Spleen (tissue), 11 donors: ENCODE results near the gene PTPRM. TPM values are rescaled to one million over a fixed set of nuclear protein-coding genes. Genes with fewer than 3 reads are reported as not detected.

ENCODE experiments used
- DNase-seq: peaks from one replicate; pipeline ENCODE4 v3.0.0-alpha.2; 2020
- H3K27ac ChIP-seq, 8 donors: fragments of 200-600 bp; sonication (generic) in 7 of 8; 1 replicate in 4 of 8; 2 replicates in 4 of 8; pipeline versions ENCODE4 v1.5.0 to v1.8.0; 2016 to 2021; ENCODE audit warnings: inconsistent platforms in 4 of 8, mild to moderate bottlenecking in 4 of 8, moderate library complexity in 1 of 8
- H3K27me3 ChIP-seq, 7 donors: fragments of 200-600 bp; sonication (generic) in 6 of 7; replicated peaks in 1 of 7; 1 replicate in 4 of 7; 2 replicates in 3 of 7; pipeline versions ENCODE4 v1.5.0 to v1.8.0; 2016 to 2021; ENCODE audit warnings: inconsistent platforms in 3 of 7, mild to moderate bottlenecking in 1 of 7
- H3K36me3 ChIP-seq, 6 donors: fragments of 200-600 bp; sonication (generic) in 5 of 6; 1 replicate in 4 of 6; 2 replicates in 2 of 6; pipeline versions ENCODE4 v1.5.0 to v1.8.0; 2016 to 2021; ENCODE audit warnings: inconsistent platforms in 2 of 6
- H3K4me1 ChIP-seq, 6 donors: fragments of 200-600 bp; sonication (generic) in 5 of 6; 1 replicate in 3 of 6; 2 replicates in 3 of 6; pipeline versions ENCODE4 v1.5.0 to v1.8.0; 2016 to 2021; ENCODE audit warnings: inconsistent platforms in 3 of 6
- H3K4me3 ChIP-seq, 8 donors: fragments of 200-600 bp; sonication (generic) in 7 of 8; 1 replicate in 4 of 8; 2 replicates in 4 of 8; pipeline versions ENCODE4 v1.5.0 to v1.8.0; 2016 to 2021; ENCODE audit warnings: inconsistent platforms in 4 of 8, mild to moderate bottlenecking in 4 of 8, moderate library complexity in 2 of 8
- H3K9me3 ChIP-seq, 8 donors: fragments of 200-600 bp; sonication (generic) in 7 of 8; 1 replicate in 4 of 8; 2 replicates in 4 of 8; pipeline versions ENCODE4 v1.5.0 to v1.8.0; 2016 to 2021; ENCODE audit warnings: inconsistent platforms in 4 of 8
- CTCF ChIP-seq, 11 experiments: fragments of 200-600 bp in 7 of 11; fragments of 450-650 bp in 4 of 11; sonication (generic) in 4 of 11; IDR thresholded peaks in 8 of 11; conservative IDR thresholded peaks in 3 of 11; 1 replicate in 7 of 11; 2 replicates in 4 of 11; pipeline versions ENCODE4 v1.4.0 to v1.8.0; 2016 to 2021; ENCODE audit warnings: antibody characterized with exemption in 11 of 11, inconsistent platforms in 4 of 11, mild to moderate bottlenecking in 1 of 11
- POLR2A ChIP-seq, 3 donors: fragments of 450-650 bp; IDR thresholded peaks; one replicate each; pipeline ENCODE4 v1.5.1; 2017; ENCODE audit warnings: antibody characterized with exemption in 3 of 3, mild to moderate bottlenecking in 1 of 3
- POLR2AphosphoS5 ChIP-seq, 3 donors: sonication (generic); formaldehyde crosslinking; IDR thresholded peaks; one replicate each; pipeline ENCODE4 v1.5.1; 2017; ENCODE audit warnings: antibody characterized with exemption in 3 of 3
- WGBS, 5 donors: extraction: QIAGEN DNeasy Blood & Tissue Kit in 3 of 5; methylation state at CpG; one replicate each; pipeline versions ENCODE4 v1.1.5 to v1.1.7; 2013 to 2018; 5-methylcytosine and 5-hydroxymethylcytosine counted together
- intact Hi-C: fragments of 100-400 bp; cut with DNase I; formaldehyde crosslinking; loops from one replicate; pipeline ENCODE4 v1.15.0; 2023; ENCODE audit warnings: low total_unique reads
- polyA plus RNA-seq, 3 donors: library from polyadenylated mRNA; stranded (reverse); fragments of 200-250 nt; gene quantifications; one replicate each; pipeline ENCODE4 v1.2.1, GENCODE V29; 2013
- total RNA-seq, 7 donors: library from RNA; depleted of rRNA in 3 of 7; stranded (reverse); fragments of >200 nt in 3 of 7; fragmentation: NEBNext Ultra II Directional in 4 of 7; extraction: Animal tissue kit (Norgen Biotek cat#: 25700) in 4 of 7; gene quantifications; one replicate each; pipeline versions ENCODE4 v1.1.0 to v1.2.1, GENCODE V29; 2016 to 2021
- donor health status: healthy with polysubstance abuse.
- donor health status: DM: no; HTN: no; CAD: no; lungs with moderate emphysema.
- donor health status: DM: no; HTN: no; CAD: no.
- donor health status: Bipolar disorder and iron deficiency.
- donor health status: healthy.
- donor health status: DM: no; HTN: no; CAD: no.
- donor health status: DM: yes; HTN: yes; CAD: no.

The PTPRM gene
- total and polyA plus RNA-seq, 10 donors, result 23.5 to 97.8 (median 62.8) TPM

GRCh38 chr18:8301427-8302172, 734.5 kb downstream of the PTPRM start:
- H3K4me1 ChIP-seq, result no peaks in the 10 kb centered on the region
- 85 to 91% (median 88%) methylated on average over 10 of the region's 10 CpGs for WGBS, 5 donors
- no peak for DNase-seq
- H3K36me3 ChIP-seq, result peaks cover 0 to 15% (median 0%) of the 10 kb centered on the region in 6 donors
- H3K27ac ChIP-seq, result no peak overlapping the region
- H3K4me3 ChIP-seq, result no peak overlapping the region
- intact Hi-C loops, result no loop called here
- H3K9me3 ChIP-seq, result no peaks in the 10 kb centered on the region
- H3K27me3 ChIP-seq, result no peaks in the 10 kb centered on the region
- TF ChIP-seq CTCF (IDR thresholded peaks at IDR 0.05 in 8 of 11, conservative IDR thresholded peaks at IDR 0.05 in 3 of 11) (no peak), POLR2AphosphoS5 (IDR thresholded peaks at IDR 0.05) (no peak), POLR2A (IDR thresholded peaks at IDR 0.05) (no peak)

GRCh38 chr18:8303151-8303755, 736.1 kb downstream of the PTPRM start:
- WGBS, 5 donors, result 83 to 90% (median 88%) methylated on average over 7 of the region's 7 CpGs
- H3K4me3 ChIP-seq, result no peak overlapping the region
- intact Hi-C loops, result no loop called here
- no peak for DNase-seq
- no peaks in the 10 kb centered on the region for H3K27me3 ChIP-seq
- no peaks in the 10 kb centered on the region for H3K9me3 ChIP-seq
- no peak overlapping the region for H3K27ac ChIP-seq
- H3K4me1 ChIP-seq, result no peaks in the 10 kb centered on the region
- TF ChIP-seq POLR2AphosphoS5 (IDR thresholded peaks at IDR 0.05), result no peak
- no peak for TF ChIP-seq POLR2A (IDR thresholded peaks at IDR 0.05)
- TF ChIP-seq CTCF (IDR thresholded peaks at IDR 0.05 in 8 of 11, conservative IDR thresholded peaks at IDR 0.05 in 3 of 11), result no peak
- no peaks in the 10 kb centered on the region for H3K36me3 ChIP-seq

GRCh38 chr18:8307960-8308359, 740.8 kb downstream of the PTPRM start:
- no peaks in the 10 kb centered on the region for H3K27me3 ChIP-seq
- H3K4me1 ChIP-seq, result no peaks in the 10 kb centered on the region
- no peak for DNase-seq
- H3K36me3 ChIP-seq, result no peaks in the 10 kb centered on the region
- no peak overlapping the region for H3K27ac ChIP-seq
- H3K4me3 ChIP-seq, result no peak overlapping the region
- TF ChIP-seq POLR2A (IDR thresholded peaks at IDR 0.05), result no peak
- no peak for TF ChIP-seq POLR2AphosphoS5 (IDR thresholded peaks at IDR 0.05)
- TF ChIP-seq CTCF (IDR thresholded peaks at IDR 0.05 in 8 of 11, conservative IDR thresholded peaks at IDR 0.05 in 3 of 11), result no peak
- intact Hi-C loops, result no loop called here
- no peaks in the 10 kb centered on the region for H3K9me3 ChIP-seq

- WGBS, 5 donors, result 73 to 89% (median 80%) methylated on average over 2 of the region's 2 CpGs
- H3K4me3 ChIP-seq, result no peak overlapping the region
- H3K36me3 ChIP-seq, result peaks cover 0 to 6% (median 0%) of the 10 kb centered on the region in 6 donors
- H3K4me1 ChIP-seq, result no peaks in the 10 kb centered on the region
- DNase-seq, result no peak
- intact Hi-C loops, result no loop called here
- no peaks in the 10 kb centered on the region for H3K27me3 ChIP-seq
- no peak overlapping the region for H3K27ac ChIP-seq
- no peaks in the 10 kb centered on the region for H3K9me3 ChIP-seq
- no peak for TF ChIP-seq POLR2A (IDR thresholded peaks at IDR 0.05)
- no peak for TF ChIP-seq CTCF (IDR thresholded peaks at IDR 0.05 in 8 of 11, conservative IDR thresholded peaks at IDR 0.05 in 3 of 11)
- no peak for TF ChIP-seq POLR2AphosphoS5 (IDR thresholded peaks at IDR 0.05)
Observed at GRCh38 chr18:8313043-8313442, 745.9 kb downstream of the PTPRM start.
